Pancreas (tissue), 10 donors: ENCODE data around the gene MALRD1. TPM values are rescaled to one million over a fixed set of nuclear protein-coding genes. Genes with fewer than 3 reads are reported as not detected.

ENCODE experiments used
- ATAC-seq, 4 donors: fragments of 200-7000 bp; cut with Tn5 transposase; one replicate each; pipeline versions ENCODE4 v1.8.0 to v1.9.1; 2020; ENCODE audit warnings: mild to moderate bottlenecking in 4 of 4, moderate library complexity in 4 of 4
- DNase-seq, 6 donors: peaks; one replicate each; pipeline ENCODE4 v3.0.0-alpha.2; 2020
- FAIRE-seq: peaks from 2 replicates; lab custom pipeline; 2012; peaks lifted over from hg19 to GRCh38; lab: Jason Lieb, UNC
- H3K27ac ChIP-seq, 4 donors: fragments of 200-600 bp; sonication (generic); 1 replicate in 3 of 4; 2 replicates in 1 of 4; pipeline versions ENCODE4 v1.5.0 to v1.8.0; 2020
- H3K27me3 ChIP-seq, 4 donors: fragments of 200-600 bp; one replicate each; pipeline ENCODE4 v1.8.0; 2021
- H3K36me3 ChIP-seq, 3 donors: fragments of 200-600 bp; sonication (generic) in 1 of 3; one replicate each; pipeline versions ENCODE4 v1.5.0 to v1.8.0; 2020 to 2021
- H3K4me1 ChIP-seq, 3 donors: fragments of 200-600 bp; one replicate each; pipeline ENCODE4 v1.8.0; 2021
- H3K4me3 ChIP-seq, 4 donors: fragments of 200-600 bp; sonication (generic) in 2 of 4; one replicate each; pipeline versions ENCODE4 v1.5.0 to v1.8.0; 2020 to 2021
- H3K9me3 ChIP-seq, 4 donors: fragments of 200-600 bp; one replicate each; pipeline ENCODE4 v1.8.0; 2021
- CTCF ChIP-seq, 4 donors: fragments of 200-600 bp; sonication (generic) in 3 of 4; IDR thresholded peaks; one replicate each; pipeline versions ENCODE4 v1.5.0 to v1.8.0; 2021; ENCODE audit warnings: antibody characterized with exemption in 4 of 4
- WGBS, 2 donors: extraction: QIAGEN DNeasy Blood & Tissue Kit; methylation state at CpG; one replicate each; pipeline ENCODE4 v1.1.7; 2013; 5-methylcytosine and 5-hydroxymethylcytosine counted together
- intact Hi-C, 3 donors: fragments of 100-400 bp; cut with DNase I; formaldehyde crosslinking; loops; one replicate each; pipeline versions ENCODE4 v1.11.1 to v1.14.2; 2022
- polyA plus RNA-seq, 2 donors: library from polyadenylated mRNA; stranded (reverse); fragments of 200-250 nt; gene quantifications; one replicate each; pipeline ENCODE4 v1.2.3, GENCODE V29; 2013
- total RNA-seq, 6 donors: library from RNA; stranded (reverse); fragmentation: NEBNext Ultra II Directional in 4 of 6; extraction: Animal tissue kit (Norgen Biotek cat#: 25700) in 4 of 6; gene quantifications; one replicate each; pipeline versions ENCODE4 v1.2.1 to v1.2.4, GENCODE V29; 2021 to 2023
- donor health status: healthy with polysubstance abuse.
- donor health status: DM: no; HTN: no; CAD: no; lungs with moderate emphysema.
- donor health status: DM: no; HTN: no; CAD: no.
- donor health status: control.
- donor health status: control.
- donor health status: Bipolar disorder and iron deficiency.
- donor health status: DM: yes; HTN: yes; CAD: no.
- donor health status: DM: no; HTN: no; CAD: no.
- donor health status: DM: no; HTN: no; CAD: no.
- donor health status: DM: yes; HTN: yes; CAD: no.

The MALRD1 gene
- total and polyA plus RNA-seq, 8 donors = 0.13 to 0.87 (median 0.31) TPM; not detected in 5

GRCh38 chr10:19017116-19017890 lies 31.3 kb upstream of the MALRD1 start:
- H3K9me3 ChIP-seq = no peaks in the 10 kb centered on the region
- no peak overlapping the region for H3K4me3 ChIP-seq

GRCh38 chr10:19021162-19021561 lies 27.4 kb upstream of the MALRD1 start:
- no peak for FAIRE-seq
- intact Hi-C loops = no loop called here
- no peaks in the 10 kb centered on the region for H3K9me3 ChIP-seq
- H3K27ac ChIP-seq = no peak overlapping the region
- H3K4me3 ChIP-seq = no peak overlapping the region
- H3K4me1 ChIP-seq = no peaks in the 10 kb centered on the region
- WGBS, 2 donors = 46 to 62% methylated on average over 2 of the region's 2 CpGs
- TF ChIP-seq CTCF (IDR thresholded peaks at IDR 0.05) = no peak
- ATAC-seq = no peak
- DNase-seq = no peak
- H3K27me3 ChIP-seq = no peaks in the 10 kb centered on the region
- no peaks in the 10 kb centered on the region for H3K36me3 ChIP-seq

More at GRCh38 chr10:19017116-19017890, 31.3 kb upstream of the MALRD1 start:
- FAIRE-seq = no peak
- Histone ChIP-seq H3K36me3 (no peaks in the 10 kb centered on the region), H3K27ac (no peak overlapping the region), H3K4me1 (no peaks in the 10 kb centered on the region), H3K27me3 (no peaks in the 10 kb centered on the region)
- TF ChIP-seq CTCF (IDR thresholded peaks at IDR 0.05) = no peak
- no peak for DNase-seq
- ATAC-seq = no peak
- intact Hi-C loops = no loop called here
- WGBS, 2 donors = 48 to 56% methylated on average over 7 of the region's 7 CpGs

GRCh38 chr10:19024611-19025010 lies 24.0 kb upstream of the MALRD1 start:
- FAIRE-seq = no peak
- no peaks in the 10 kb centered on the region for H3K4me1 ChIP-seq
- no peak overlapping the region for H3K27ac ChIP-seq
- WGBS, 2 donors = 44 to 68% methylated on average over 2 of the region's 2 CpGs
- no peaks in the 10 kb centered on the region for H3K9me3 ChIP-seq
- H3K36me3 ChIP-seq = no peaks in the 10 kb centered on the region
- DNase-seq = no peak
- intact Hi-C loops = no loop called here
- H3K4me3 ChIP-seq = no peak overlapping the region
- no peaks in the 10 kb centered on the region for H3K27me3 ChIP-seq
- no peak for TF ChIP-seq CTCF (IDR thresholded peaks at IDR 0.05)
- ATAC-seq = no peak

- H3K36me3 ChIP-seq = no peaks in the 10 kb centered on the region
- no peaks in the 10 kb centered on the region for H3K9me3 ChIP-seq
- ATAC-seq (no peak), FAIRE-seq (no peak), DNase-seq (no peak)
- intact Hi-C loops = no loop called here
- no peak overlapping the region for H3K27ac ChIP-seq
- H3K27me3 ChIP-seq = no peaks in the 10 kb centered on the region
- H3K4me1 ChIP-seq = no peaks in the 10 kb centered on the region
- no peak overlapping the region for H3K4me3 ChIP-seq
- TF ChIP-seq CTCF (IDR thresholded peaks at IDR 0.05) = no peak
- 36 to 42% methylated on average over 2 of the region's 2 CpGs for WGBS, 2 donors
Observed at GRCh38 chr10:19031763-19032162, 16.8 kb upstream of the MALRD1 start.

GRCh38 chr10:19033741-19034140 lies 14.9 kb upstream of the MALRD1 start:
- H3K27me3 ChIP-seq = no peaks in the 10 kb centered on the region
- 81 to 94% methylated on average over 1 of the region's 1 CpG for WGBS, 2 donors
- no peak overlapping the region for H3K4me3 ChIP-seq
- no peaks in the 10 kb centered on the region for H3K36me3 ChIP-seq
- intact Hi-C loops = no loop called here
- DNase-seq = no peak
- no peak overlapping the region for H3K27ac ChIP-seq
- no peak for ATAC-seq
- H3K9me3 ChIP-seq = no peaks in the 10 kb centered on the region
- TF ChIP-seq CTCF (IDR thresholded peaks at IDR 0.05) = no peak
- FAIRE-seq = no peak
- no peaks in the 10 kb centered on the region for H3K4me1 ChIP-seq
